GM18868 (cell line): Measurements from ENCODE around the gene MACROH2A1.
A peak's percentile ranks its signal among the peaks of the same experiment; 100 is the strongest.

Source experiments
- ATAC-seq: cut with Tn5 transposase; IDR thresholded peaks from one replicate; pipeline ENCODE4 v1.9.1; 2021; ENCODE audit warnings: mild to moderate bottlenecking, moderate library complexity; ENCODE audit not compliant: unreplicated experiment

MACROH2A1 gene

DNA sequence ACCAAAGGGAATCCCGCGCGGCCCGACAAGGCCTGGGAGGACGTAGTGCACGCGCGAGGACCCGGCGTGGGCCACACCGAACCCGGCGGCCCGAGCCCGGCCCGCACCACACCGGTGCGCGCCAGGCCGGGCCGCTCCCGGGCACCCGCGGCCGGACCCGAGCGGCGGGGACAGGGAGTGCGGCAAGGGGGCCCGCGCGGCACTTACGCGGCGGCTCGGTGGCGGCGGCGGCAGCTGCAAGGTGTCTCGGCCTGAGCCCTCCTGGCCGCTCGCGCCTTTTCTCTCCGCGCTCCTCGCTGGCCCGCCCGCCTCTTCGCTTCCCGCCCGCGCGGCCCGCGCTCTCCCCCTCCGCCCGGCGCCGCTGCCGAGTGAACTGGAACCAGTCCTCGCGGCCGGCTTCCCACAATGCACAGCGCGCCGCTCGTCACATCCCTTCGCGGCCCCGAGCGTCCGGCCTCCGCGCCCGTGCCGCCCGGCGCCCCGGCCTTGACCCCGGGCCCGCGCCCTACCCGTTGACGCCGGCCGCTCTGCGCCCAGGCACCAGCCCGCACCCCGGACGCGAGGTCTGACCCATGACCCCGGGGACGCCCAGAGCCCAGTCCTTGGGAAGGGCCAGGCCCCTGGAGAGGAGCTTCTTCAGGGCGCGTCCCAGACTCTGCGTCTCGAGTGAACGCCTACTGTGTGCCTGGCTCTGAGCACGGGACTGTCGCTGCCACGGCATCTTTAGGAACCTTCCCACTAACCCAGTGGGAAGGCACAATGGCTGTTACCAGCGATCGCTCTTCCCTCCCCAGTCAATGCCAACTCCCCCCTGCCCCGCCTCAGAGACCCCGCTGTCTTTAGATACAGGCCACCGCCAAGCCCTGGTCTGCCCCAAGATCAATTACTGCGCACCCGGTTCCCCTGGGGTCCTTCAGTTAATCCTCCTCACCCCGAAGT, at the start of gene MACROH2A1:
Gene MACROH2A1, minus strand, starts transcription at position 377 of the 939 bp plus-strand sequence. CDS start 10,138 bp downstream, outside the sequence.
- peak; percentile 84 for ATAC-seq

DNA sequence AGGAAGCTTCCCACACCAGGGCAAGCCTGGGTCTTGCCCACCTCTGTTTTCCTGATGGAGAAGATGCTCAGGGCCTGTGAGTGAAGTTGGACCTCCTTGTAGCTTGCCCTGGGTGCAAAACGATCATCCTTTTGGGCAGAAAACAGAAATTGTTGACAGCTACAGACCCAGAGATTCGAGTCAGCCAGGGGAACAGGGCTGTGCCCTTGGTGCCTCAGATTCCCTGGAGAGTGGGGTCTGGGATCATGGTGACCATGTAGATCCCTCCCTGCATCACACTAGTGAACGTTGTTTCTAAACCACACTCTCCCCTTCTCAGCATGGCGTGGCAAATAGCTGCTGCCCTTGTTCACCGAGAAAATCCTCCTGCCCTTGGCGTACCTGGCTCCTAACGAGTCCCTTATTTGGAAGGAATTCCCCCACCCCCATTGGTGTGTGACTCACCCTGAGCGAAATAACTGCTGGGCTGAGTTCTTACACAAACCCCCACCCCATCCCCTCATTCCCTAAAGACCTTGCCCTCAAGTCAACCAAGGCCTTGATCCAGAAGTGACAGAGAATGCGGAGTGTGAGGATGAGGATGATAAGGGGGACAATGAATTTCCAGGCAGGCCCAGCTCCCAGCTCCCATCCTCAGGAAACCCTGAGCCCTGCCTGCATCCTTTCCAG, 49.2 kb upstream of the MACROH2A1 start:
- ATAC-seq, result peak; percentile 30

DNA sequence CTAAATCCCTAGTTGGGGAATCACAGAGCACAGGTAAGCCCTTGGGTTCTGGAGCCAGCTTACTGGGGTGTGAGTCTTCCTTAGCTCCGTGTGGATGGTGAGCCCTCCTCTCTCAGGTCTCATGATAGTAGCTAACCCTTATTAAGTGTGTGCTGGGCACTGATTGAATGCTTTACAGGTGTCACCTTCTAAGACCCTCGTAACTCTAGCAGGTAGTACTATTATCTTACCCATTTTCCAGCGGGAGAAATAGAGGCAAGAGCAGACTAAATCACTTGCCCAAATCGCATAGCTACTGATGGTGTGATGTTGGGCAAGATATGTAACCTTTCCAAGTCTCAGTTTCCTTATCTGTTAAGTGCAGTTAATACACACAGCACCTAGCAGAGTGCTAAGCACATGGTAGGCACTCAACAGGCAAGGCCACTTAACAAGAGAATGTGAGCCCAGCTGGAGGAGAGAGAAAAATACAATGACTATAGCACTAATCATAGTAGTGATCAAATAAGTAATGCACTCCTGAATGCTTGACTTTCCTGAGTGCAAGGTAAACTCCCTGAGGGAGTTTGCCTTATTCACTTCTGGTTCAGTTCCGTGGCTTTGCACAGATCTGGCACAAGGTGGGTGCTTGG, 48.4 kb upstream of the MACROH2A1 start, which contains the start of gene DCANP1:
Gene DCANP1, minus strand, starts transcription at position 51 of the 632 bp plus-strand sequence. CDS start 240 bp downstream, outside the sequence.
- ATAC-seq, result no peak

DNA sequence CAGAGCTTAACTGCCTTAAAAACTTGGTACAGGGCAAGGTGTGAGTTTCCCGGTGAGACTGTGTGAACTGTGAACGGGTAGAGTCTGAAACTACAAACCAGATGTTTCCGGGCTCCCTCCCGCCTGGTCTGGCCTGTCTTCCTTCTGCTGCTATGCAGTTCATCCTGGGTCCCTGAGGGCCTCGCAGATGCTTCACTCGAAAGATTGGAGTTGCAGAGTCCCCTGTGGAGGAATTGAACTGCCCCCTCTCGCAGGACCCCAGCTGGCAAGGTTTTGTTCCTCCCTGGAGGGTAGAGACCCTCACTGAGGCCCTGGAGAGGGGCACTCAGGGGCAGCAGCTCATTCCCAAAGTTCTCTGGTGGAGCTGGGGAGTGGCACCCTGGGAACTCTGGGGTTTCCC, 47.6 kb upstream of the MACROH2A1 start:
- no peak for ATAC-seq

DNA sequence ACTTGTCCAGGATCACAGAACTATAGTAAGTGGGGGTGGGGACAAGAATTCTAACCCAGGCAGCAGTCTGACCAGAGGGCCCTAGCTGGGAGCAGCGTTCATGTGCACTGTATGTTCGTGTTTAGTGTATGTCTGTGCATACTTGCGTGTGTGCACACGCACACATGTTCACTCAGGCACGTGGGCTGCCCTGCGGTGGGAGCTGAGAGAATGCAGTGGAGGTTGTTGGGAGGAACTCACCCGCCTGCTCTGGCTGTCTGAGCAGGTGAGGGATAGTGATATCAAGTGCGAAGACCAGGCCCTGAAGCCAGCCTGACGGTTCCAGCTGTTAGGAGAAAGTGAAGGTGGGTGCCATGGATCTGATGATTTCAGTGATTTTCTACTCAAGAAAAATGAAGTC, 47.2 kb upstream of the MACROH2A1 start:
- ATAC-seq, result no peak

DNA sequence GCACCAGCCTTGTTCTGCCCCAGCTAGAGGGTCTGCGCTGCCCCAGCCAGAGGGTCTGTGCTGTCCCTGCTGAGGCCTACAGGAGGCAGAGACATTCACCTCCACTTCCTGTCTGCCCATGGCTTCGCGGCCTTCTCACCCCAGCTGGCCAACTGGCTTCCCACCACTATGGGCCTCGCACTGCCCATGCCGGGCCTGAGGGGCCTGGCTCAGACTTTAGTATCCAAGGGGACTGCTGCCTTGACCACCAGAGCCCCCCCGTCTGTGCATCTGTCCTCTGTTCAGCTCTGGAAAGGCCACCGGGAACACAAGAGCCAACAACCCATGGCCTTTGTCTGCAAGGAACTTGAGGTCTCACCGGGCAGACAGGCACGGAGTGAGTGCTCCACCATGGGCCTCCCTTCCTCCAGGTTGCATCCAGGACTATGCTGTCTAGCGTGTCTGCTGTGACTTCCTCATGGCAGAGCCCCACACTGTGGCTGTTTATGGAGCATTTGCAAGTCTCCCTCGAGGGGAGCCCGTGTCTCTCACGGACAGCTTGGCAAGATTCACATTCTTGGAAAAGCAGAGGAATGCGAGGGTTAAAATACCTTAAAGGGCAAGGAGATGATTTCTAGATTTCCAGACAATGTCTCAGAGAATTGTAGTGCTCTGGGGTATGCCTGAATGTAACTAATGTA, 46.4 kb upstream of the MACROH2A1 start:
- ATAC-seq, result no peak

DNA sequence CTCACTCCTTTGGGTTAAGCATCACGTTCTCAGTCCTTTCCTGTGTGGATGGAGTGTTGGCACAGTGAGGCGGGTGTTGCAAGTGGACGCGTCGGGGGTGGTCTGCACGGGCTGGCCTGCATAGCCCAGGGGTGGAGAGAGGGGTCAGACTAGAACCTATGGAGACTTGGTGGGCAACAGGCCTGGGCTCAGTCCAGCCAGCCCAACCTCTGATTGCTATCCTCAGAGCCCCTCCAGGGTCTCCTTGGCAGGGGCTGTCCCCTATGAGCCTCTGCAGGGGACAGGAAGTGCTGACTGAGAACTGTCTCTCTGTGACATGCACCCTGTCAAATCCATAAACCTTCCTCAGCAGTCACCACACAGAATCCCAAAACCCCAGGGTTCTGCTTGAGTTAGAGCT, 45.9 kb upstream of the MACROH2A1 start:
- no peak for ATAC-seq

DNA sequence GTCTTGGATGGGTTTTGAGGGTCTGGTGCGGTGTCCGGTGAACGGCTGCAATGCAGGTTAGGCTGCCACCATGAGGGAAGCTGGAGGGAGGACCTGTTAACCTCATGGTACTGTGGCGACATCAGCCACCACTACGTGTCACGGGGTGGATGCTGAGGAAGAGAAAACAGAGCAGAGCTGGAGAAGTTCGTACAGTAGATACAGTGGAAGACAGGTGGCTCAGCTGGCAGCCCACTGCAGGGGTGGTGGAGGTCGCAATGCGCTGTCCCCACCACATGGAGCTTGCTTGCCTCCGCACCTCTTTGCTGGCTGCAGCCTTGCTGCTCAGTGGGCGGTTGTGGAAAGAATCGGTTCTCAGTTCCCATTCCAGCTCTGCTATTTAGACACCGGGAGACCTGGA, 45.3 kb upstream of the MACROH2A1 start:
- ATAC-seq, result no peak

DNA sequence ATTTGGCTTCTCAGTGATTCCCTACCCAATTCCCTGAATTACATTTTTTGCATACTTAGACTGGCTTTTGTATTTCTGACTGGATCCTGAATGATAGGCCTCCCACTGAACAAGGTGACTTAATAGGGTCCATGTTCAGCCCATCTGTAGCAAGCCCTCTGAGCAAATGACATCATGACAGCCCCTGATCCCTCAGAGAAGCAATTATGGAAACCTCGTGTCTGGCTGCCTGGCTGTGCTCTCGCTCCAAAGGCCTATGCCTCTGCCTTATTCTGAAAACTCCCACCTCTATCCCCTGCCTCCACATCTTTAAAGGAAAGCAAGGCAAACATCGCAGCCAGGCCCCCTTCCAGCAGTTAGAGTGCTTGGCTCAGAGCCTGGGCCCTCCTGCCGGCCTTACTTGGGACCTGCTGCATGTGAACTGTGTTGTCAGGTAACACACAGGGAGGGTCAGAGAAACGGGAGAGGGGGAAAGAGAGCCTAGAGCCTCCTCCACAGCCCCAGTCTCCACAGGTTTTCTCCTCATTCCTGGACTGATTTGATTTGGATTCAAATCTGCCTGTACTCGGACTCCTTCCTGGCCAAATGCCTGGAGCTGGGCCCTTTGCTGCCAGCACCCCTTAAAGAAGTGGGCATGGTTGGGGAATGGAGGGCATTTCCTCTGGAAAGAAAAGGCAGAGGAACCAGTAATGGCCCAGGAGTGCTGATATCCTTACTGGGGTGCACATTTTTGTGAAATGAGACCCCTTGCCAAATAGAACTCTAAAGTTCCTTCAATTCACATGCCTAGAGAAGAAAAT, 44.3 kb upstream of the MACROH2A1 start:
- ATAC-seq, result no peak

DNA sequence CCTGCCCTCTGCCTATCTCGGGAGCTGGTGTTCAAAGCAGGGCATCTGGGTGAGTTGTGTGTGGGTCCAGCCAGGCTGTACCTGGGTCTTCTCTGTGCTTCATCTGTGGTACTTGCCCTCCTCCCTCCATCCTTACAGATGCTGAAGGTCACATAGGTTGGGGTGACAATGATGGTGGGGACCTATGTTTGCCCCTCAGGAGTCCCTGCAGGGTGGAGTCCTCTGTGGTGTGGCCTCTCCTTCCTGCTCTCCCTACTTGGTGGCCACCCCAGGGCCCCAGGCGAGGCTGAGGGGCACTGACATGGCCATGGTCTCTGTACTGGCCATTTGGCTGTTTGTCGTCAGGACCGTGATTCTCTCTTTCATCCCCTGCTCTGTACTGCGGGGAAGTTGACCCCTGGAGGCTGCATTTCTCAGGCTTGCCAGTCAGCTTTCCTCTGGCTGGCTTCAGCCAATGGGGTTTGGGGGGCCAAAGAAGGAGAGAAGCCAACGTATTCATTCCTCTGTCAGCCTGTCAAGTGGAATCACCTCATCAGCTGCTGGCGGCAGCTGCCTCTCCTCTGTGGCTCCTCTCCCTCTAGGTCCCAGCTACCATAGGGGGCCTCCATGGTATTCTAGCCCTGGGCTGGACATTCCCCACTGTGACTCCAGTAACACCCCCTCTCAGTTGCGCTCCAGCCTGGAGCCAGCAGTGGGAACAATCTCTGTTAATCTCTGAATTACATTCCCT, 43.6 kb upstream of the MACROH2A1 start:
- no peak for ATAC-seq

DNA sequence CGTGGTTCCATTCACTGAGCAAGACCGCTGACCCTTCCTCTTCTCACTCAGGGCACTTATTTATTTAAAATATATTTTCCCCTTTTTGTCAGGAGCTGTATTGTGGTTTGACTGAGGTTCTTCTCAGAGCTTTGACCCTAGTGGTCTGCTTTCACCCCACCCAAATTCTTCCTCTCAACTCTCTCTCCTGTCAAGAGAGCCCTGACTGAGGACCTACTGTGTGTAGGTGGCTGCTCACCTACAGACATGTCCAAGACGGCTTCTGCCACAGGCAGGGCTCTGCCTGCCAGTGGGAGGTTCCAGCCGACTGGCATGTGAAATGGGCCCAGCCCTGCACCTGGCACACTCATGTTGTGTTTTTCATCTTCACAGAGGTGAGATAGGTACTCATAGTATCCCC, 42.9 kb upstream of the MACROH2A1 start:
- no peak for ATAC-seq

DNA sequence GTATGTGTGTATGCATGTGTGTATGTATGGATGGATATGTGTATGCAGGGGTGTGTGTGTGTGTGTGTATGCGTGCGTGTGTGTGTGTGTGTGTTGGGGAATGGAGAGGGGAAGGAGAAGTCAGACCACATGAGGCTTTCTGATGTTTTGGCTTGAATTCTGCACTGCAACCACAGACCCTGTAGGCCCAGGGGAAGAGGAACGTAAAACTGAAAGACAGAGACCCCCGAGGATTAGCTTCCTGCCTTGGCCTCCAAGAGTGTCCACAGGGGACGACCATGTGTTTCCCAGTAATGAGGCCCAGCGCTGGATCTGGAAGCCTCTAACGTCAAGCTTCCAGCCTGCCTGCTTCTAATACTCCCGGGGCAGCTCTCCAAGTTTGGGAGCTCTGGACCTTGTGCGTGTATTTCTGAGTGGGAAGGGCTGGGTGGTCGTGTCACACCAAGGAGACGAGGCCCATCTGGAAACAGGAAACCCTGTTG, 42.4 kb upstream of the MACROH2A1 start:
- no peak for ATAC-seq

DNA sequence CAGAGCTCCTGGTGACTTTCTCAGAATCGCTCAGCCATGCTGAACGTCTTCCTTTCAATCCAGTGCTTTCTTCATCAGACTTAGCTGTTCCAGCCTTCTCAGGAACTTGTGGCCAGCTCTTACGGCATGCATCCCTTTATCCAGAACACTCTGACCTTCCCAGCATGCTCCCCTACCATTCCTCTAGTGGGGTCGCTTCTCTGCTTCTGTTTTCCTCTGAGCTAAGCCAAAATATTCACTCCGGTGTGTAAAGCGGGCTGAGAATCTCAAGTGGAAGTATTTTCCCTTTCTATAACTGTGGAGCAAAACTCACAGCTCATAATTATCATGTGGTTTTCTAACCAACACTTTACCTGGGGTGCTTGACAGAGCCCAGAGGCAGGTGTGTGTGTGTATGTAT, 41.9 kb upstream of the MACROH2A1 start:
- ATAC-seq, result no peak

DNA sequence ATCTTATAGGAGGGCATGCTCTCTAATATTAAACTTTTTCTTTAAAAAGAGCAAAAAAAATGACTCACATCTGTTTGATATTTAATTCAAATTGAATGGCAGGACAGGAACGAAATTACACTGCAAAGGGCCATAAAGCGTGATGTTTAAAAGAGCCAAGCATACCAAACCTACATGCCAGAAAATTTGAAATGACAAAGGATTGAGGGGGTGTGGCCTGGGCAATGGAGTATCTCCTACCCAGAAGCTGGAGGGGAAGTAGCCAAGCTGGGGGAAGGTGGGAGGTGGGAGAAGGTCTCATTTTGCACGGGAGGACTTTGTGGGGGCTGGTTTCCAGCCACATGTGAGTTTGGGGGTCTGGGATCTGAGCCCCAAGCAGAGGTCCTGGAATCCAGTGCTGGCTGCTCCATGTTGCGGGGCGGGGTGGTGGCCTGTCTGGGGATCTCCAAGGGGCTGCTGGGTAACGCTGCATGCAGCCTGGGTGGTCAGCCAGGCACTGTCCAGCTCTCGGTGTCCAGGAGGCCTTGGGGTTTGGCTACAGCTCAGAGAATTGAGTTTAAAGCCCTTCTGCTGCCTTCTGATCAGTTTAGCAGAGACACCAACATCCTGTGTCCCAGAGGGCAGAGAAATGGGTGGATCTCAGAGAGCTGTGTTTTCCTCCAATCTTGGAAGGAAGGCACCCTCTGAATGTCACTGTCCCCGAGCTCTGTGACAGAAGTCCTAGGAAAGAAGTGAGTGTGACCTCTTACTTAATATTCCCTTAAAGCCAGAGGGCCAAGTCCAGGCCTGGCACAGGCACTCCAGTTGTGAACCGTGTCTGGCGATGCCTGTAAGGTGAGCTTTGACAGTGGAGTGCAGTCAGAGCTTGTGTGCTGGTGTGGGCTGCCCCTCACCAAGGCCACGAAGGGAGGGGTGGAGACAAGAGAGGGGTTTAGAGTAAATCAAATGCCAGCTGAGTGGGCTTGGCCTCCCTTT, 40.5 kb upstream of the MACROH2A1 start:
- no peak for ATAC-seq

DNA sequence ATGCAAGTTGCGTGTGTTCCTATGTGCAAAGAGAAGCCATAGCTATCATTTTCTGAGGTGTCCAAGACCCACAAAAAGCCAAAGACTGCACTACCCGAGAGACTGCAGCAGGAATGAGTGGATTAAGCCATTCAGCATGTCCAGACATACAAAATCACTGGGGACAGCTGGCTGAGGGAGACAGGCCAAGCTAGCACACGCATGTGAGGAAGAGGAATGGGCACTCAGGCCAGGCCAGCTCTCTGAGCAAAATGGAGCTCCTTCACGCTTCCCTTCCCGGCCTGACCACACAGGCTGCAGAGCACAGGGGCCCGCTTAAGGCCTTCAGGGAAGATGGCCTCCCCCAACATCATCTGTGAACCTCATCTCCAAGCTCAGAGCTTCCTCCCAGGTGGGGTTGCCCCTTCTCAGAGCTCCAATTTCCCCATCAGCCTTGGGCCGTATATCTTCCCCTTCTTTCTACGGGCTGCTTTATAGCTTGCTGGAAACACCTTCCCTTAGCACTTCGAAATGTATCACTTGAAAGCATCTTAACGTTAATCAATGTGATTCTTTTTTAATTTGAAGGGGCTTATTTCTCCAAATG, 39.7 kb upstream of the MACROH2A1 start:
- no peak for ATAC-seq

DNA sequence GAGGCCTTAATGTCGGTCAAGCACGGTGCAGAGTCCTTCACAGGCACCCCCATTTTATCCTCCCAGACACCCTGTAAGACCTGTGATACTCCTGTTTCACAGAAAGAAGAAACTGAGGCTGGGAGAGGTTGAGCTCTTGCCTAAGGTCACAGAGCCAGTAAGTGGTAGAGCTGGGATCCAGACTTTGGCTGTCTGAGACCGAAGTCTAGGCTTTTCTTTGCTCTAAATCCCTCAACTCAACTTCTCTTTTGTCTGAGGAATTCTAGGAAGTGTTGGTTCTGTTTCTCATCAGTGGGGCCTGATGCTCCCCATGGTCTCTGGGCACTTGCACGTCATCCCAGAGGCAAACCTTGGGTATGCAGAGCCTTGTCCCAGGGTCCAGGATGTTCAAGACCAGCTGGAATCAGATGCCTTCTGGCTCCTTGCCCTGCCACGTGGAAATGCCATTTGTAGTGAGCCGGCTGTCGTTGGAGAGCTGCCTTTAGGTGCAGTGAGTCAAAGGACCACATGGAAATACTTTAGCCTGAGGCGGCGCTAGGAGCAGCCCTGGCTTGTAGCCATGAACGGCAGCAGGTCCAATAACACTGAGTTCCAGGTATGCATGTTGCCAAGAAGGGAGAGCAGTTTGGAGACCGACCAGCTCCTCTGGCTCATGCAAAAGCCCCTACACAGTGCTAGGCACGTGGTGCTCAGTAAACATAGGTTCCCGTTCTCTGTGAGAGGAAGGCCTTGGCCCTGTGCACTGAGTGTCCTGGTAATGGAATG, 38.9 kb upstream of the MACROH2A1 start:
- no peak for ATAC-seq

DNA sequence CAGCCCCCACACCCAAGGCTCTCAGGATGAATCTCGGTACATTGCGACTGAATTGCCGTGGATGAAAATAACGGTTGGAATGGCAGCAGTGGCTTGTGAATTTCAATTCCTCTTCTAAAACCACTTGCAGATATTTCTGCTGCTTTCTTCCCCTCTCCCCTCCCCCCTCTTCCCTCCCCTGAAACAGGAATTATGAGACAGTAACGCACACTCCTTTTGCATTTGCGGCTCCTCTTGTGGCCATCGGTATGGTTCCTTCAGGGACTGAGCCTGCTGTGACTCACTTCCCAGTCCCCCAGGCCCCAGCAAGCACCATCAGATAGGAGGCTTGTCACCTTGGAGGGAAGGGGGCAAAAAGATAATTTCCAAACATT, 38.4 kb upstream of the MACROH2A1 start:
- ATAC-seq, result peak; percentile 26
